IMR-90 (cell line): ENCODE data around the gene CPEB3.

ENCODE experiments used
- CEBPB ChIP-seq: IDR thresholded peaks from 2 replicates; pipeline ENCODE4 v1.6.1; 2012; ENCODE audit warnings: low read depth, low read length, improper control_type of control experiment
- FOS ChIP-seq: fragments of 150-350 bp; IDR thresholded peaks from 2 replicates; pipeline ENCODE4 v1.6.1; 2016; ENCODE audit warnings: low read depth, low read length
- MAFK ChIP-seq: IDR thresholded peaks from 2 replicates; pipeline ENCODE4 v1.6.1; 2012; ENCODE audit warnings: low read depth, low read length, improper control_type of control experiment
- MAZ ChIP-seq: IDR thresholded peaks from 2 replicates; pipeline ENCODE4 v1.6.1; 2012; ENCODE audit warnings: low read depth, mild to moderate bottlenecking, low read length, improper control_type of control experiment, moderate library complexity, borderline replicate concordance
- MXI1 ChIP-seq: IDR thresholded peaks from 2 replicates; pipeline ENCODE4 v1.6.1; 2012; ENCODE audit warnings: low read depth, mild to moderate bottlenecking, low read length, moderate library complexity, borderline replicate concordance
- NFE2L2 ChIP-seq: fragments of 150-350 bp; IDR thresholded peaks from 2 replicates; pipeline ENCODE4 v1.6.1; 2016; ENCODE audit warnings: low read depth, mild to moderate bottlenecking, low read length
- POLR2A ChIP-seq: IDR thresholded peaks from 2 replicates; pipeline ENCODE4 v1.6.1; 2012; ENCODE audit warnings: mild to moderate bottlenecking, low read depth, low read length
- RAD21 ChIP-seq: IDR thresholded peaks from 2 replicates; pipeline ENCODE4 v1.6.1; 2012; ENCODE audit warnings: low read length, improper control_type of control experiment
- RCOR1 ChIP-seq: IDR thresholded peaks from 2 replicates; pipeline ENCODE4 v1.6.1; 2012; ENCODE audit warnings: mild to moderate bottlenecking, low read length, improper control_type of control experiment; ENCODE audit not compliant: insufficient replicate concordance
- SMC3 ChIP-seq: fragments of 150-350 bp; IDR thresholded peaks from 2 replicates; pipeline ENCODE4 v1.6.1; 2016; ENCODE audit warnings: low read depth, mild to moderate bottlenecking, antibody characterized with exemption, low read length, moderate library complexity
- TF ChIP-seq, protein P1 (sequence below): conservative IDR thresholded peaks from 2 replicates; pipeline ENCODE4 v1.5.1; 2012; ENCODE audit warnings: mild to moderate bottlenecking, low read depth, low read length, improper control_type of control experiment

- TF ChIP-seq MAFK: no peak
- no peak for TF ChIP-seq SMC3
- TF ChIP-seq, protein P1, sequence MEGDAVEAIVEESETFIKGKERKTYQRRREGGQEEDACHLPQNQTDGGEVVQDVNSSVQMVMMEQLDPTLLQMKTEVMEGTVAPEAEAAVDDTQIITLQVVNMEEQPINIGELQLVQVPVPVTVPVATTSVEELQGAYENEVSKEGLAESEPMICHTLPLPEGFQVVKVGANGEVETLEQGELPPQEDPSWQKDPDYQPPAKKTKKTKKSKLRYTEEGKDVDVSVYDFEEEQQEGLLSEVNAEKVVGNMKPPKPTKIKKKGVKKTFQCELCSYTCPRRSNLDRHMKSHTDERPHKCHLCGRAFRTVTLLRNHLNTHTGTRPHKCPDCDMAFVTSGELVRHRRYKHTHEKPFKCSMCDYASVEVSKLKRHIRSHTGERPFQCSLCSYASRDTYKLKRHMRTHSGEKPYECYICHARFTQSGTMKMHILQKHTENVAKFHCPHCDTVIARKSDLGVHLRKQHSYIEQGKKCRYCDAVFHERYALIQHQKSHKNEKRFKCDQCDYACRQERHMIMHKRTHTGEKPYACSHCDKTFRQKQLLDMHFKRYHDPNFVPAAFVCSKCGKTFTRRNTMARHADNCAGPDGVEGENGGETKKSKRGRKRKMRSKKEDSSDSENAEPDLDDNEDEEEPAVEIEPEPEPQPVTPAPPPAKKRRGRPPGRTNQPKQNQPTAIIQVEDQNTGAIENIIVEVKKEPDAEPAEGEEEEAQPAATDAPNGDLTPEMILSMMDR: no peak
- TF ChIP-seq POLR2A: no peak
- no peak for TF ChIP-seq NFE2L2
- no peak for TF ChIP-seq RCOR1
- TF ChIP-seq MAZ: no peak
- TF ChIP-seq CEBPB: no peak
- no peak for TF ChIP-seq FOS
- no peak for TF ChIP-seq RAD21
- no peak for TF ChIP-seq MXI1
Measured at GRCh38 chr10:92079003-92079402, 211.9 kb downstream of the CPEB3 start.
